Keratinocyte (primary cell): ENCODE data around the gene SERBP1.

Experiments
- EZH2 ChIP-seq: IDR thresholded peaks from one replicate; pipeline ENCODE4 v1.6.1; 2012; ENCODE audit warnings: inconsistent platforms, mild to moderate bottlenecking, low read length, moderate library complexity
- TF ChIP-seq, protein P1 (sequence below), 3 experiments: IDR thresholded peaks in 1 of 3; conservative IDR thresholded peaks in 1 of 3; optimal IDR thresholded peaks in 1 of 3; 2 replicates in 2 of 3; 3 replicates in 1 of 3; pipeline versions ENCODE3 to v1.5.1; 2011; ENCODE audit warnings: low read length in 3 of 3, mild to moderate bottlenecking in 3 of 3, moderate library complexity in 2 of 3, control low read depth in 1 of 3, inconsistent platforms in 1 of 3; ENCODE audit not compliant: insufficient read depth in 2 of 3; ENCODE audit errors: extremely low read depth in 1 of 3

DNA sequence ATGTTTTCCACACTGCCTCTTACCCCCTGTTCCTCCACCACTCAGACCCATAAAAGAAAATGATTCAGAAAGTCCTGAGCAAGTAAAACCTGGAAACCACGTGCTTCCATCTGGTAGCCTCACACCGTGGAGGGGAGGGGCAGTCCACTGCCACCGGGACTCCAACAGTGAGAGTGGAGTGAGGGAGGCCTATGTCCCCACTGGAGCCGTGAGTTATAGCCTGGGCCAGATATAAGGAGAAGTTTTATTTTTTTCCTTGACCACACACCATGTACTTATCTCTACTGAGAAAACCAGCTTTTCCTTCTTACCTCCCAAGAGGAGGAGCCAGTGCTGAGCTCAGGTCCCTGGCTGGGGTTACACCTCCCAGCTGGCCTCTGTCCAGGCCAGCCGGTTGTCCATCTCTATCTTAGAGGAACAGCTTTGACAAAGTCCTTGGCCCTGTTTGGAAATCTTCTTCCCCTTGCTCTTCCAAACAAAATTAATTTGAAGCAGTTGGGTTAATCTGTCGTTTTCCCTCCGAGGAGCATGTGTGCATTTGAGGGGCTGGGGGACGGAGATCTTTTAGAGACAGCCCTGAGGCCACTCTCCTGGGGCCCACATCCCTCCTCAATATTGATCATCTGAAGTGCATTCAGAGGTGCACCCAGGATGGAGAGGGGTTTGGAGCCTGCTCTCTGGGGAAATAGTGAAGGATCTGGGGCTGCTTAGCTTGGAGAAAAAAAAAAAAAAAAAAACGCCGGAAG, 49.1 kb upstream of the SERBP1 start:
- TF ChIP-seq, protein P1, sequence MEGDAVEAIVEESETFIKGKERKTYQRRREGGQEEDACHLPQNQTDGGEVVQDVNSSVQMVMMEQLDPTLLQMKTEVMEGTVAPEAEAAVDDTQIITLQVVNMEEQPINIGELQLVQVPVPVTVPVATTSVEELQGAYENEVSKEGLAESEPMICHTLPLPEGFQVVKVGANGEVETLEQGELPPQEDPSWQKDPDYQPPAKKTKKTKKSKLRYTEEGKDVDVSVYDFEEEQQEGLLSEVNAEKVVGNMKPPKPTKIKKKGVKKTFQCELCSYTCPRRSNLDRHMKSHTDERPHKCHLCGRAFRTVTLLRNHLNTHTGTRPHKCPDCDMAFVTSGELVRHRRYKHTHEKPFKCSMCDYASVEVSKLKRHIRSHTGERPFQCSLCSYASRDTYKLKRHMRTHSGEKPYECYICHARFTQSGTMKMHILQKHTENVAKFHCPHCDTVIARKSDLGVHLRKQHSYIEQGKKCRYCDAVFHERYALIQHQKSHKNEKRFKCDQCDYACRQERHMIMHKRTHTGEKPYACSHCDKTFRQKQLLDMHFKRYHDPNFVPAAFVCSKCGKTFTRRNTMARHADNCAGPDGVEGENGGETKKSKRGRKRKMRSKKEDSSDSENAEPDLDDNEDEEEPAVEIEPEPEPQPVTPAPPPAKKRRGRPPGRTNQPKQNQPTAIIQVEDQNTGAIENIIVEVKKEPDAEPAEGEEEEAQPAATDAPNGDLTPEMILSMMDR (optimal IDR thresholded peaks at IDR 0.05 in 1 of 3, IDR thresholded peaks at IDR 0.05 in 1 of 3, conservative IDR thresholded peaks at IDR 0.05 in 1 of 3; ENCODE audit: extremely low read depth in 1 of 3, insufficient read depth in 2 of 3, low read length in 3 of 3): no peak
- TF ChIP-seq EZH2: no peak
